ENCODE data around the gene ADRB2.

DNA sequence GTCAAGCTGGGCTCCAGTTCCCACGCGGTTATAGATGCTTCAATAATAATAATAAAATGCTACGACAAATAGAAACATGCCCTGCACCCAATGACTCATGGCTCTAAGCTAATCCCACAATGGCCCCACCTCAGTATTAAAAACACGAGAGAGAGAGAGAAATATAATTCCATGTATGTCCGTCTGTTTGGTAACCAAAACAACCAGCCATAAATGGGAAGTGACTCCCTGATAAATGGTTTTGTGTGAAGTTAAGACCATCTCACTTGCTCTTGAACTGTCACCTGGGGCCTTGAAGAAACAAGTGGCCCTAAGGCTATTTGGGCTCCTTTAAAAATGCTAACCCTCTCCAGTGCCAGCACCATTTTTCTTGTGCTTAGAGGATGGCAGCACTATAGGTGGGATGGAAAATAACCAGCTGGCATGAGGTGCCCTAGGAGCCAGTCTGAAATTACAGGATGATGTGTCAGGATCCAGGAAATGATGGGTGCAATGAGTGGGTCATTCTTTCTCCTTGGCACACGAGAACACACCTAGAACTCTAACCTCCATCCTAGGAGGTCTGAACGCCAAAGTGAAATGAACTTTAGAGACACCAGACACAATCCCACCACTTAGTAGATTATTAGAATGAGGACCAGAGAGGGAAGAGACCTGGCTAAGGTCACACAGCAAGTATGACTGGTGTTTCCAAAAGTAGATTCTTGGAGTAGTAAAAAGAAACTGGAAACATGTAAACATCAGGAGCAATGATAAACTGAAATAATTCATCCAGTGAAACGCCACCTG is 35.7 kb upstream of the ADRB2 start:
- TF ChIP-seq, protein P1, sequence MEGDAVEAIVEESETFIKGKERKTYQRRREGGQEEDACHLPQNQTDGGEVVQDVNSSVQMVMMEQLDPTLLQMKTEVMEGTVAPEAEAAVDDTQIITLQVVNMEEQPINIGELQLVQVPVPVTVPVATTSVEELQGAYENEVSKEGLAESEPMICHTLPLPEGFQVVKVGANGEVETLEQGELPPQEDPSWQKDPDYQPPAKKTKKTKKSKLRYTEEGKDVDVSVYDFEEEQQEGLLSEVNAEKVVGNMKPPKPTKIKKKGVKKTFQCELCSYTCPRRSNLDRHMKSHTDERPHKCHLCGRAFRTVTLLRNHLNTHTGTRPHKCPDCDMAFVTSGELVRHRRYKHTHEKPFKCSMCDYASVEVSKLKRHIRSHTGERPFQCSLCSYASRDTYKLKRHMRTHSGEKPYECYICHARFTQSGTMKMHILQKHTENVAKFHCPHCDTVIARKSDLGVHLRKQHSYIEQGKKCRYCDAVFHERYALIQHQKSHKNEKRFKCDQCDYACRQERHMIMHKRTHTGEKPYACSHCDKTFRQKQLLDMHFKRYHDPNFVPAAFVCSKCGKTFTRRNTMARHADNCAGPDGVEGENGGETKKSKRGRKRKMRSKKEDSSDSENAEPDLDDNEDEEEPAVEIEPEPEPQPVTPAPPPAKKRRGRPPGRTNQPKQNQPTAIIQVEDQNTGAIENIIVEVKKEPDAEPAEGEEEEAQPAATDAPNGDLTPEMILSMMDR (IDR thresholded peaks at IDR 0.05; ENCODE audit: insufficient read depth, low read depth, low read length) = no peak
- no peak for TF ChIP-seq EZH2 (IDR thresholded peaks at IDR 0.05; ENCODE audit: insufficient read depth, low read length)

All from astrocyte (in vitro differentiated cells and primary cell).